Measurements from ENCODE around the gene TMEM184B. TPM values are rescaled to one million over a fixed set of nuclear protein-coding genes. Genes with fewer than 3 reads are reported as not detected.

The TMEM184B gene
- total and polyA plus RNA-seq, 10 of the 15 experiments (the other 5 are each of a cell fraction or from before 2014, with no cell fraction given): 0.56 to 22.4 (median 7.9) TPM

DNA sequence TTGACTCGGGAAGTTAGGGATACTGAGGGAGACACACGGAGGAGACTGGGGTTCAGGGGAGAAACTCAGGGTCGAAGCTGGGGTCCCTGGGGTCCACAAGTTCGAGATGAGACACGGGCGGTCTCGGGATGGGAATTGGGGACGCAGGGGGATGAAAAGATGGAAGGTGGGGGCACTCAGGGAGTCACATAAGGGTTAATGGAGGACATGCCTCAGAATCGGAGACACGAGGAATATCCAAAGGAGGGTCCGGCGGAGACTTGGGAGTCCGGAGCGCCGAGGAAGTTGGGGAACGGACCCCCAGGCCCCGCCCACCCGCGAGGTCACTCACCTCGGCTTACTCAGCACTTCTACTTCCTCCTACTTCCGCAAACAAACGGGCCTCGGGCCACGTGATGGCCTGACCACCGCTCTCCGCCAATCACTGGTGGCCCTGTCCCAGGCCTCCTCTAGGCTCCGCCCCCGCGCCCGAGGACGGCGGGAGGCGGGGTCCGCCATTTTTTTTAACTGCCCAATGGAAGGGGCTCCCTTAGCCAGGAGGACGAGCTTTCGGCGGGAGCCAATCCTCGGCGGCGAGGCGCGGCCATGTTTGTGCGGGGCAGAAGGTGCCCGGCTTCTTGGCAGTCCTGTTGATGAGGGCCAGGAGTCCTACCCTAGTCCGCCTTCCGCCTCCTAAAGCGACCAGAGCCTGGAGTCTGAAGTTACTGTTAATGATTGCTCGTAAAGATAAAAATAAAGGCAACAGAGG lies 91.2 kb downstream of the TMEM184B start, which contains the start of gene PLA2G6 (continued):
- TF ChIP-seq SPI1 (IDR thresholded peaks at IDR 0.05; ENCODE audit: borderline replicate concordance, insufficient read depth, low read depth, low read length) (0 out of 2 replicates have a peak, but pooled peaks have one; percentile 26), CBX5 (IDR thresholded peaks at IDR 0.05; ENCODE audit: low read depth) (no peak), ASH2L (IDR thresholded peaks at IDR 0.05; ENCODE audit: borderline replicate concordance, low read depth) (no peak), RFX5 (IDR thresholded peaks at IDR 0.05; ENCODE audit: low read depth, low read length) (0 out of 2 replicates have a peak, but pooled peaks have one; percentile 3), TCF7 (IDR thresholded peaks at IDR 0.05; ENCODE audit: borderline replicate concordance) (no peak), HDAC2 (IDR thresholded peaks at IDR 0.05) (no peak), FOS (IDR thresholded peaks at IDR 0.05; ENCODE audit: borderline replicate concordance, extremely low read depth, insufficient read length) (peak; percentile 37), EGR1 (IDR thresholded peaks at IDR 0.05; ENCODE audit: borderline replicate concordance in 1 of 2, low read depth in 2 of 2, low read length in 2 of 2) (peak in 1 of 2 experiments; percentile 61; a peak in 1 of 3 replicates), HCFC1 (IDR thresholded peaks at IDR 0.05; ENCODE audit: low read length) (peak; percentile 69), SREBF2 (IDR thresholded peaks at IDR 0.05; ENCODE audit: low read length) (peak; percentile 67; the same call in 1 of the 2 replicates), GABPA (IDR thresholded peaks at IDR 0.05; ENCODE audit: low read depth) (0 out of 2 replicates have a peak, but pooled peaks have one; percentile 18), FOXM1 (IDR thresholded peaks at IDR 0.05; ENCODE audit: low read depth, low read length) (no peak), PKNOX1 (IDR thresholded peaks at IDR 0.05) (peak; percentile 86), TAF1 (IDR thresholded peaks at IDR 0.05; ENCODE audit: borderline replicate concordance, low read depth, low read length) (peak; percentile 40; the same call in 1 of the 2 replicates), CREB1 (IDR thresholded peaks at IDR 0.05; ENCODE audit: low read depth) (peak; percentile 68; the same call in 1 of the 2 replicates), HDGF (IDR thresholded peaks at IDR 0.05) (0 out of 2 replicates have a peak, but pooled peaks have one; percentile 16)
- TF ChIP-seq, protein P1, sequence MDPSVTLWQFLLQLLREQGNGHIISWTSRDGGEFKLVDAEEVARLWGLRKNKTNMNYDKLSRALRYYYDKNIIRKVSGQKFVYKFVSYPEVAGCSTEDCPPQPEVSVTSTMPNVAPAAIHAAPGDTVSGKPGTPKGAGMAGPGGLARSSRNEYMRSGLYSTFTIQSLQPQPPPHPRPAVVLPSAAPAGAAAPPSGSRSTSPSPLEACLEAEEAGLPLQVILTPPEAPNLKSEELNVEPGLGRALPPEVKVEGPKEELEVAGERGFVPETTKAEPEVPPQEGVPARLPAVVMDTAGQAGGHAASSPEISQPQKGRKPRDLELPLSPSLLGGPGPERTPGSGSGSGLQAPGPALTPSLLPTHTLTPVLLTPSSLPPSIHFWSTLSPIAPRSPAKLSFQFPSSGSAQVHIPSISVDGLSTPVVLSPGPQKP (IDR thresholded peaks at IDR 0.05; ENCODE audit: low read depth, low read length): no peak
- TF ChIP-seq, protein P2, sequence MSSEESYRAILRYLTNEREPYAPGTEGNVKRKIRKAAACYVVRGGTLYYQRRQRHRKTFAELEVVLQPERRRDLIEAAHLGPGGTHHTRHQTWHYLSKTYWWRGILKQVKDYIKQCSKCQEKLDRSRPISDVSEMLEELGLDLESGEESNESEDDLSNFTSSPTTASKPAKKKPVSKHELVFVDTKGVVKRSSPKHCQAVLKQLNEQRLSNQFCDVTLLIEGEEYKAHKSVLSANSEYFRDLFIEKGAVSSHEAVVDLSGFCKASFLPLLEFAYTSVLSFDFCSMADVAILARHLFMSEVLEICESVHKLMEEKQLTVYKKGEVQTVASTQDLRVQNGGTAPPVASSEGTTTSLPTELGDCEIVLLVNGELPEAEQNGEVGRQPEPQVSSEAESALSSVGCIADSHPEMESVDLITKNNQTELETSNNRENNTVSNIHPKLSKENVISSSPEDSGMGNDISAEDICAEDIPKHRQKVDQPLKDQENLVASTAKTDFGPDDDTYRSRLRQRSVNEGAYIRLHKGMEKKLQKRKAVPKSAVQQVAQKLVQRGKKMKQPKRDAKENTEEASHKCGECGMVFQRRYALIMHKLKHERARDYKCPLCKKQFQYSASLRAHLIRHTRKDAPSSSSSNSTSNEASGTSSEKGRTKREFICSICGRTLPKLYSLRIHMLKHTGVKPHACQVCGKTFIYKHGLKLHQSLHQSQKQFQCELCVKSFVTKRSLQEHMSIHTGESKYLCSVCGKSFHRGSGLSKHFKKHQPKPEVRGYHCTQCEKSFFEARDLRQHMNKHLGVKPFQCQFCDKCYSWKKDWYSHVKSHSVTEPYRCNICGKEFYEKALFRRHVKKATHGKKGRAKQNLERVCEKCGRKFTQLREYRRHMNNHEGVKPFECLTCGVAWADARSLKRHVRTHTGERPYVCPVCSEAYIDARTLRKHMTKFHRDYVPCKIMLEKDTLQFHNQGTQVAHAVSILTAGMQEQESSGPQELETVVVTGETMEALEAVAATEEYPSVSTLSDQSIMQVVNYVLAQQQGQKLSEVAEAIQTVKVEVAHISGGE (CRISPR knock-in tag; IDR thresholded peaks at IDR 0.05): 0 out of 2 replicates have a peak, but pooled peaks have one; percentile 12
- TF ChIP-seq, protein P3, sequence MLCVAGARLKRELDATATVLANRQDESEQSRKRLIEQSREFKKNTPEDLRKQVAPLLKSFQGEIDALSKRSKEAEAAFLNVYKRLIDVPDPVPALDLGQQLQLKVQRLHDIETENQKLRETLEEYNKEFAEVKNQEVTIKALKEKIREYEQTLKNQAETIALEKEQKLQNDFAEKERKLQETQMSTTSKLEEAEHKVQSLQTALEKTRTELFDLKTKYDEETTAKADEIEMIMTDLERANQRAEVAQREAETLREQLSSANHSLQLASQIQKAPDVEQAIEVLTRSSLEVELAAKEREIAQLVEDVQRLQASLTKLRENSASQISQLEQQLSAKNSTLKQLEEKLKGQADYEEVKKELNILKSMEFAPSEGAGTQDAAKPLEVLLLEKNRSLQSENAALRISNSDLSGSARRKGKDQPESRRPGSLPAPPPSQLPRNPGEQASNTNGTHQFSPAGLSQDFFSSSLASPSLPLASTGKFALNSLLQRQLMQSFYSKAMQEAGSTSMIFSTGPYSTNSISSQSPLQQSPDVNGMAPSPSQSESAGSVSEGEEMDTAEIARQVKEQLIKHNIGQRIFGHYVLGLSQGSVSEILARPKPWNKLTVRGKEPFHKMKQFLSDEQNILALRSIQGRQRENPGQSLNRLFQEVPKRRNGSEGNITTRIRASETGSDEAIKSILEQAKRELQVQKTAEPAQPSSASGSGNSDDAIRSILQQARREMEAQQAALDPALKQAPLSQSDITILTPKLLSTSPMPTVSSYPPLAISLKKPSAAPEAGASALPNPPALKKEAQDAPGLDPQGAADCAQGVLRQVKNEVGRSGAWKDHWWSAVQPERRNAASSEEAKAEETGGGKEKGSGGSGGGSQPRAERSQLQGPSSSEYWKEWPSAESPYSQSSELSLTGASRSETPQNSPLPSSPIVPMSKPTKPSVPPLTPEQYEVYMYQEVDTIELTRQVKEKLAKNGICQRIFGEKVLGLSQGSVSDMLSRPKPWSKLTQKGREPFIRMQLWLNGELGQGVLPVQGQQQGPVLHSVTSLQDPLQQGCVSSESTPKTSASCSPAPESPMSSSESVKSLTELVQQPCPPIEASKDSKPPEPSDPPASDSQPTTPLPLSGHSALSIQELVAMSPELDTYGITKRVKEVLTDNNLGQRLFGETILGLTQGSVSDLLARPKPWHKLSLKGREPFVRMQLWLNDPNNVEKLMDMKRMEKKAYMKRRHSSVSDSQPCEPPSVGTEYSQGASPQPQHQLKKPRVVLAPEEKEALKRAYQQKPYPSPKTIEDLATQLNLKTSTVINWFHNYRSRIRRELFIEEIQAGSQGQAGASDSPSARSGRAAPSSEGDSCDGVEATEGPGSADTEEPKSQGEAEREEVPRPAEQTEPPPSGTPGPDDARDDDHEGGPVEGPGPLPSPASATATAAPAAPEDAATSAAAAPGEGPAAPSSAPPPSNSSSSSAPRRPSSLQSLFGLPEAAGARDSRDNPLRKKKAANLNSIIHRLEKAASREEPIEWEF (IDR thresholded peaks at IDR 0.05; ENCODE audit: insufficient replicate concordance, low read depth, low read length): no peak

All from GM12878 (cell line).